IPS-18a (cell line): Measurements from ENCODE around the gene CRBN.

Experiments
- H3K27ac ChIP-seq: one replicate; pipeline ENCODE4 v1.5.1; 2013; ENCODE audit warnings: low read length
- H3K27me3 ChIP-seq: one replicate; pipeline ENCODE4 v1.6.1; 2013; ENCODE audit warnings: mild to moderate bottlenecking, low read length; ENCODE audit not compliant: control insufficient read depth, insufficient read depth
- H3K36me3 ChIP-seq: one replicate; pipeline ENCODE4 v1.6.1; 2013; ENCODE audit warnings: low read depth, low read length; ENCODE audit not compliant: control insufficient read depth
- H3K4me1 ChIP-seq: one replicate; pipeline ENCODE4 v1.6.1; 2013; ENCODE audit warnings: low read depth, low read length; ENCODE audit not compliant: control insufficient read depth
- H3K4me3 ChIP-seq: one replicate; pipeline ENCODE4 v1.5.1; 2013; ENCODE audit warnings: low read length
- H3K9ac ChIP-seq: one replicate; pipeline ENCODE4 v1.6.1; 2013; ENCODE audit warnings: mild to moderate bottlenecking, low read length, moderate library complexity
- H3K9me3 ChIP-seq: one replicate; pipeline ENCODE4 v1.6.1; 2013; ENCODE audit warnings: low read depth, low read length; ENCODE audit not compliant: control insufficient read depth

CRBN gene

GRCh38 chr3:3107858-3108257 is 71.6 kb downstream of the CRBN start:
- no peaks in the 10 kb centered on the region for H3K9me3 ChIP-seq
- no peaks in the 10 kb centered on the region for H3K27me3 ChIP-seq
- H3K9ac ChIP-seq, result no peak overlapping the region
- peaks cover 12% of the 10 kb centered on the region for H3K4me1 ChIP-seq
- H3K4me3 ChIP-seq, result no peak overlapping the region
- H3K27ac ChIP-seq, result no peak overlapping the region
- no peaks in the 10 kb centered on the region for H3K36me3 ChIP-seq

GRCh38 chr3:3107181-3107580 is 72.3 kb downstream of the CRBN start:
- Histone ChIP-seq H3K27ac (no peak overlapping the region), H3K27me3 (no peaks in the 10 kb centered on the region), H3K4me3 (no peak overlapping the region), H3K9me3 (no peaks in the 10 kb centered on the region), H3K9ac (no peak overlapping the region), H3K4me1 (peaks cover 12% of the 10 kb centered on the region), H3K36me3 (no peaks in the 10 kb centered on the region)

- Histone ChIP-seq H3K4me1 (peaks cover 12% of the 10 kb centered on the region), H3K9ac (no peak overlapping the region), H3K4me3 (no peak overlapping the region), H3K27ac (no peak overlapping the region), H3K27me3 (no peaks in the 10 kb centered on the region), H3K9me3 (no peaks in the 10 kb centered on the region), H3K36me3 (no peaks in the 10 kb centered on the region)
These were observed 73.7 kb downstream of the CRBN start for GRCh38 chr3:3105815-3106214.

GRCh38 chr3:3105246-3105645 is 74.2 kb downstream of the CRBN start:
- no peak overlapping the region for H3K27ac ChIP-seq
- no peak overlapping the region for H3K4me3 ChIP-seq
- H3K4me1 ChIP-seq, result peaks cover 6% of the 10 kb centered on the region
- H3K27me3 ChIP-seq, result no peaks in the 10 kb centered on the region
- no peak overlapping the region for H3K9ac ChIP-seq
- no peaks in the 10 kb centered on the region for H3K9me3 ChIP-seq
- no peaks in the 10 kb centered on the region for H3K36me3 ChIP-seq

GRCh38 chr3:3102751-3103150 is 76.7 kb downstream of the CRBN start:
- H3K36me3 ChIP-seq, result no peaks in the 10 kb centered on the region
- no peaks in the 10 kb centered on the region for H3K27me3 ChIP-seq
- no peaks in the 10 kb centered on the region for H3K4me1 ChIP-seq
- H3K27ac ChIP-seq, result no peak overlapping the region
- H3K9ac ChIP-seq, result no peak overlapping the region
- no peaks in the 10 kb centered on the region for H3K9me3 ChIP-seq
- H3K4me3 ChIP-seq, result no peak overlapping the region

GRCh38 chr3:3101660-3102458 is 77.6 kb downstream of the CRBN start:
- H3K36me3 ChIP-seq, result no peaks in the 10 kb centered on the region
- H3K9ac ChIP-seq, result no peak overlapping the region
- H3K27ac ChIP-seq, result no peak overlapping the region
- no peaks in the 10 kb centered on the region for H3K27me3 ChIP-seq
- no peak overlapping the region for H3K4me3 ChIP-seq
- no peaks in the 10 kb centered on the region for H3K4me1 ChIP-seq
- no peaks in the 10 kb centered on the region for H3K9me3 ChIP-seq
